T-helper 2 cell (primary cell): ENCODE data around the gene PRELID3B.
A peak's percentile ranks its signal among the peaks of the same experiment; 100 is the strongest.
"Not testable (repeated sequence)": the region's sequence is repeated elsewhere in the genome, so short reads cannot be mapped to it uniquely, and the experiment has no call there.

Source experiments
- DNase-seq, 5 experiments: peaks; one replicate each; pipeline versions ENCODE4 v3.0.0 to v3.0.0-alpha.2; 2012 to 2022

The PRELID3B gene

GRCh38 chr20:59025511-59025910 is 17.1 kb downstream of the PRELID3B start:
- DNase-seq = no peak

GRCh38 chr20:59025086-59025485 is 17.5 kb downstream of the PRELID3B start:
- no peak for DNase-seq

GRCh38 chr20:59024111-59024530 is 18.5 kb downstream of the PRELID3B start:
- no peak for DNase-seq

GRCh38 chr20:59023616-59024015 is 19.0 kb downstream of the PRELID3B start:
- DNase-seq = no peak

GRCh38 chr20:59022754-59023153 is 19.8 kb downstream of the PRELID3B start:
- DNase-seq = no peak

GRCh38 chr20:59020938-59021551 is 21.5 kb downstream of the PRELID3B start:
- no peak for DNase-seq

- DNase-seq = no peak
Measured at GRCh38 chr20:59019217-59019616, 23.4 kb downstream of the PRELID3B start, which contains the start of gene TUBB1. Gene TUBB1, plus strand, starts transcription at chr20:59019429. Its CDS starts 94 bp downstream, at chr20:59019523.

- DNase-seq = no peak
Measured at GRCh38 chr20:59018817-59019216, 23.8 kb downstream of the PRELID3B start.

- DNase-seq = no peak
Measured at GRCh38 chr20:59017493-59018231, 24.9 kb downstream of the PRELID3B start.

- DNase-seq = peak in 1 of 5 experiments; percentile 35
Measured at GRCh38 chr20:59016795-59017492, 25.6 kb downstream of the PRELID3B start.

- no peak for DNase-seq
Measured at GRCh38 chr20:59015812-59016711, 26.5 kb downstream of the PRELID3B start.

- no peak for DNase-seq
Measured at GRCh38 chr20:59015411-59015810, 27.2 kb downstream of the PRELID3B start.

- no peak for DNase-seq
Measured at GRCh38 chr20:59014680-59015389, 27.8 kb downstream of the PRELID3B start.

- peak in 2 of 5 experiments; percentile 47 to 93 for DNase-seq
Measured at GRCh38 chr20:59013959-59014608, 28.5 kb downstream of the PRELID3B start.

- no peak for DNase-seq
Measured at GRCh38 chr20:59013031-59013951, 29.3 kb downstream of the PRELID3B start.

GRCh38 chr20:59011874-59012157 is 30.8 kb downstream of the PRELID3B start:
- not testable (repeated sequence) for DNase-seq

GRCh38 chr20:59010995-59011873 is 31.4 kb downstream of the PRELID3B start:
- peak in 1 of 5 experiments; percentile 38 for DNase-seq

GRCh38 chr20:59010321-59010994 is 32.1 kb downstream of the PRELID3B start:
- no peak for DNase-seq
